Panc1 (cell line): Measurements from ENCODE around the gene FBXO7.

Source experiments
- CTCF ChIP-seq: fragments of 450-650 bp; IDR thresholded peaks from 2 replicates; pipeline ENCODE4 v1.5.1; 2017; ENCODE audit warnings: mild to moderate bottlenecking
- POLR2AphosphoS5 ChIP-seq: IDR thresholded peaks from 2 replicates; pipeline ENCODE4 v1.6.1; 2012; ENCODE audit warnings: mild to moderate bottlenecking, low read depth, low read length, moderate library complexity
- TF ChIP-seq, protein P1 (sequence below), 2 experiments: IDR thresholded peaks; 2 replicates each; pipeline ENCODE4 v1.6.1; 2011 to 2012; ENCODE audit warnings: low read depth in 2 of 2, control low read depth in 1 of 2, low read length in 1 of 2, mild to moderate bottlenecking in 1 of 2, moderate library complexity in 1 of 2; ENCODE audit not compliant: insufficient read depth in 1 of 2

- TF ChIP-seq, protein P1, sequence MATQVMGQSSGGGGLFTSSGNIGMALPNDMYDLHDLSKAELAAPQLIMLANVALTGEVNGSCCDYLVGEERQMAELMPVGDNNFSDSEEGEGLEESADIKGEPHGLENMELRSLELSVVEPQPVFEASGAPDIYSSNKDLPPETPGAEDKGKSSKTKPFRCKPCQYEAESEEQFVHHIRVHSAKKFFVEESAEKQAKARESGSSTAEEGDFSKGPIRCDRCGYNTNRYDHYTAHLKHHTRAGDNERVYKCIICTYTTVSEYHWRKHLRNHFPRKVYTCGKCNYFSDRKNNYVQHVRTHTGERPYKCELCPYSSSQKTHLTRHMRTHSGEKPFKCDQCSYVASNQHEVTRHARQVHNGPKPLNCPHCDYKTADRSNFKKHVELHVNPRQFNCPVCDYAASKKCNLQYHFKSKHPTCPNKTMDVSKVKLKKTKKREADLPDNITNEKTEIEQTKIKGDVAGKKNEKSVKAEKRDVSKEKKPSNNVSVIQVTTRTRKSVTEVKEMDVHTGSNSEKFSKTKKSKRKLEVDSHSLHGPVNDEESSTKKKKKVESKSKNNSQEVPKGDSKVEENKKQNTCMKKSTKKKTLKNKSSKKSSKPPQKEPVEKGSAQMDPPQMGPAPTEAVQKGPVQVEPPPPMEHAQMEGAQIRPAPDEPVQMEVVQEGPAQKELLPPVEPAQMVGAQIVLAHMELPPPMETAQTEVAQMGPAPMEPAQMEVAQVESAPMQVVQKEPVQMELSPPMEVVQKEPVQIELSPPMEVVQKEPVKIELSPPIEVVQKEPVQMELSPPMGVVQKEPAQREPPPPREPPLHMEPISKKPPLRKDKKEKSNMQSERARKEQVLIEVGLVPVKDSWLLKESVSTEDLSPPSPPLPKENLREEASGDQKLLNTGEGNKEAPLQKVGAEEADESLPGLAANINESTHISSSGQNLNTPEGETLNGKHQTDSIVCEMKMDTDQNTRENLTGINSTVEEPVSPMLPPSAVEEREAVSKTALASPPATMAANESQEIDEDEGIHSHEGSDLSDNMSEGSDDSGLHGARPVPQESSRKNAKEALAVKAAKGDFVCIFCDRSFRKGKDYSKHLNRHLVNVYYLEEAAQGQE (IDR thresholded peaks at IDR 0.05; ENCODE audit: insufficient read depth in 1 of 2, low read depth in 2 of 2, low read length in 1 of 2), result no peak
- TF ChIP-seq CTCF (no peak), POLR2AphosphoS5 (no peak)
Measured at GRCh38 chr22:32528316-32528715, 53.7 kb downstream of the FBXO7 start.
